GM21529 (cell line): ENCODE results near the gene ADPRS.
A peak's percentile ranks its signal among the peaks of the same experiment; 100 is the strongest.

ENCODE experiments used
- ATAC-seq: cut with Tn5 transposase; IDR thresholded peaks from one replicate; pipeline ENCODE4 v1.9.1; 2021; ENCODE audit not compliant: unreplicated experiment

ADPRS gene, protein sequence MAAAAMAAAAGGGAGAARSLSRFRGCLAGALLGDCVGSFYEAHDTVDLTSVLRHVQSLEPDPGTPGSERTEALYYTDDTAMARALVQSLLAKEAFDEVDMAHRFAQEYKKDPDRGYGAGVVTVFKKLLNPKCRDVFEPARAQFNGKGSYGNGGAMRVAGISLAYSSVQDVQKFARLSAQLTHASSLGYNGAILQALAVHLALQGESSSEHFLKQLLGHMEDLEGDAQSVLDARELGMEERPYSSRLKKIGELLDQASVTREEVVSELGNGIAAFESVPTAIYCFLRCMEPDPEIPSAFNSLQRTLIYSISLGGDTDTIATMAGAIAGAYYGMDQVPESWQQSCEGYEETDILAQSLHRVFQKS

GRCh38 chr1:36088577-36089392, at the start of gene ADPRS:
Gene ADPRS, plus strand, starts transcription at chr1:36088892. Its CDS starts 13 bp downstream, at chr1:36088905.
- ATAC-seq: peak; percentile 75

- no peak for ATAC-seq
Measured at GRCh38 chr1:36040238-36040637, 48.5 kb upstream of the ADPRS start.

DNA sequence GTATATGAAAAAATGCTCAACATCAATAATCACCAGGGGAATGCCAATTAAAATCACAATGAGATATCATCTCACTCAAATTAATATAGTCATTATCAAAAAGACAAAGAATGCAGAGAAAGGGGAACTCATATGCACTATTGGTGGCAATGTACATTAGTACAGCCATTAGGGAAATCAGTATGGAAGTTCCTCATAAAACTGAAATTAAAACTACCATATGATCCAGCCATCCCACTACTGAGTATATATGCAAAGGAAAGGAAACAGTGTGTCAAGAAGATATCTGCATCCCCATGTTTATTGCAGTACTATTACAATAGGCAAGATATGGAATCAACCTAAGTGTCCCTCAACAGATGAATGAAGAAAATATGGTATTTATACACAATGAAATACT, 36.9 kb upstream of the ADPRS start:
- ATAC-seq: no peak

DNA sequence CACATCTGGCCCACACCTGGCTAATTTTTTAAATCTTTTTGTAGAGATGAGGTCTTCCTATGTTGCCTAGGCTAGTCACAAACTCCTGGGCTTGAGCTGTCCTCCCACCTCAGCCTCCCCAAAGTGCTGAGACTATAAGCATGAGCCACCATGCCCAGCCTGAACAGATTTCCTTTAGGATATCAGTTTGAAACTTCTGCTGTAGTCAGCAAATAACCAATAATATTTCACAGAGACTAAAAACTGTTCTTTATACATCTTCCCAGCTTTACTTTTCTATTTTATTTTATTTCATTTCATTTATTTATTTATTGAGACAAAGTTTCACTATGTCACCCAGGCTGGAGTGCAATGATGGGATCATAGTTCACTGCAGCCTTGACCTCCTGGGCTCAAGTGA, 34.7 kb upstream of the ADPRS start:
- ATAC-seq: no peak

GRCh38 chr1:36055706-36056105, 33.0 kb upstream of the ADPRS start:
- no peak for ATAC-seq

DNA sequence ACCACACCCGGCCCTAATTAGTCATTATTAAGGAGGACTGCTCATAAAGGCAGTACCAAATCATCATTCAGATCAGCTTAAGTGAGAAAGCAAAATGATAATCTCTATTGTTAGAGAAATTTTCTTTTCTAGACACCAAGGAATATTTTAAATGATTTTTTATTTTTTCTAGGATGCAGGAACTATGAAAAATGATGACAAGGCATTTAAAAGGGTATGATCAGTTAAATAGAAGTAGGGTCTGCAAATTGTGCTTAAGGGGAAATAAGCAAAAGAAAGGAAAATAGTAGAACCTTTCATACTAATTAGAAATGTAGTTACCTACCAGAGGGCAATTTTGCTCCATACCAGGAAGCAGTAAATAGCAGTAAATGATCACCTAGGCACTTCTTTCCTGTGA, 26.4 kb upstream of the ADPRS start:
- no peak for ATAC-seq

- no peak for ATAC-seq
Measured at GRCh38 chr1:36067871-36068270, 20.8 kb upstream of the ADPRS start.

DNA sequence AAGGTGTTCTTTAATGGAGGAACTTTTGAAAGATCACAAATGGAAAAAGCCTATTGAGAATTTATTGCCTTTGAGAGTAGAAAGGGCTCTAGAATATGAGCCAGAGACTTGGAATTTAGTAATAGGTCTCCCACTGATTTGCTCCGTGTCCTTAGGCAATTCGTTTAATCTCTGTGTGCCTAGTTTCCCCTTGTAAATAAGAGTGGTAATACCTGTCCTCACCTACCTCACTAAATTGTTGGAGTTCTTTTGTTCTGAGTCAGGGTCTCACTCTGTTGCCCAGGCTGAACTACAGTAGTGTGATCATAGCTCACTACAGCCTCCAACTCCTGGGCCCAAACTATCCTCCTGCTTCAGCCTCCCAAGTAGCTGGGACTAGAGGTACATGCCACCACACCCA, 19.8 kb upstream of the ADPRS start:
- no peak for ATAC-seq

DNA sequence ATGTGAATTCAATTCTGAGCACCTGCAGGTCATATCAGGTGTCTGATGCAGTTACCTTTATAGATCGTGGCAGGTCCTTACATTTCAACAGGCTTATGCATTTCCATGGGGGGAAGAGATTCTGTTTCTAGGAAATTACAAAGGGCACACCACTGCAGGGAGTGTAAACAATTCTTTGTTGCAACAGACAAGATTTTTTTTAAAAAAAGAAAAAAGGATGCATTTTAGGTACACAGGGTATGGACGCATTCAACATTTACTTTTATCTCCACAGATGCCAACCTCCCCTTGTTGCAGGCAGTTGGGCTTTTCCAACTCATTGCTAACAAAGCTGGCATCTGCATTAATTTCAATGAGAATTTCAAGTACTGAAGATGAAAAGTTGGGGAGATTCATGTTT, 18.3 kb upstream of the ADPRS start:
- ATAC-seq: no peak

- no peak for ATAC-seq
Measured at GRCh38 chr1:36076979-36077573, 11.6 kb upstream of the ADPRS start.

- ATAC-seq: no peak
Measured at GRCh38 chr1:36080236-36080635, 8.5 kb upstream of the ADPRS start.

DNA sequence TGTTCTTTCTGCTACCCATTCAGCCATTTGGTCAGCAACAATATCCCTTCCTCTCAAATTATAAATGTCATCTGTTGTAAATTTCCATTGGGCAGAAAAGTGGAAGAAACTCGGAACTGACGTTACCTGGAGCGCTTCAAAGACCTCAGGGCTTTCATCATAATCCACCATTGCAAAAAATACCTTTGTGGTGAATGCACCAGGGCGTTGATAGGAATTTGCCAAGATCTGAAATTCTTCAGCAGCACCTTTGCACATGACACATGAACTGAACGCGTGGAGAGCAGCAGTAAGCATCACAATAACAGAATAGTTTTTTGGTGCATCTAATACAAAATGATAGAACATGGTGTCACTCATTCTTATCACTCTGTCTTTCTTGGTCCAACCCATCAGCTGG, 7.9 kb upstream of the ADPRS start:
- no peak for ATAC-seq

DNA sequence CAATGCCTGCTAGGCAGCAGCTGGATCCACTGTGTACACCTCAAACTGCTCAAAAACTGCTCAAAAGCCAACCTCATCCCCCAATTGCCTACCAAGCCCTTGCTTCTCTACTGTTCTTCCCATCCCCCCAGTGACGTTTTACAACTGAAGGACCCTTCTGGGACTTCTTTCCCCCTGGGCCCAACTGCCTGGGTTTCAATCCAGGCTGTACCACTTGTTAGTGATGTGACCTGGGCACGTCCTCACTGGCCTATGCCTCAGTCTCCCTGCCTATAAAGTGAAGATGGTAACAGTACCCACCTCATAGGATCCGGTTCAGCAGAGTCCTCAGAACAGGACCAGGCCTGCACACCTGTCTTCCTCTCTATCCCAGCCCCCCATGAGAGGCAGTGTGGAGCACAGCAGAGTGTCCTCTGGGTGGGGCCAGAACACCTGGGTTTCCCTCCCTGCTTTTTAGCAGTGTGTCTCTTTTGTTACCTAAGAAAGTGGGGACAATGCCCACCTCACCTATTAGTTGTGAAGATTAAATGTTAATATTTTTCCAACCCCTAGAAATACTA, 6.7 kb upstream of the ADPRS start:
- no peak for ATAC-seq

DNA sequence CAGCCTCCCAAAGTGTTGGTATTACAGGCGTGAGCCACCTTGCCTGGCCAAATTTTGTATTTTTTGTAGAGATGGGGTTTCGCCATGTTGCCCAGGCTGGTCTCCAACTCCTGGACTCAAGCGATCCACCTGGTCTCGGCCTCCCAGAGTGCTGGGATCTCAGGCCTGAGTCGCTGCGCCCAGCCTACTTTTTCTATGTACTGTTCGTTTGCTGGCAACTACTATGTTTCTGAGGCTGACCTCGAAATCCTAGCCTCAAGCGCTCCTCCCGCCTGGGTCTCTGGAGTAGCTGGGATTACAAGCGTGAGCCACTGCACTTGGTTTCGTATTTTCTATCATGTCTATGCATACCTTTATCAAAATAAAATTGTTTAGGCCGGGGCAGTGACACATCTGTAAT, 5.5 kb upstream of the ADPRS start:
- no peak for ATAC-seq

GRCh38 chr1:36083635-36084496, 4.8 kb upstream of the ADPRS start, which contains the start of gene TEKT2:
Gene TEKT2, plus strand, starts transcription at chr1:36084094. Its CDS starts 828 bp downstream, at chr1:36084922.
- ATAC-seq: no peak

DNA sequence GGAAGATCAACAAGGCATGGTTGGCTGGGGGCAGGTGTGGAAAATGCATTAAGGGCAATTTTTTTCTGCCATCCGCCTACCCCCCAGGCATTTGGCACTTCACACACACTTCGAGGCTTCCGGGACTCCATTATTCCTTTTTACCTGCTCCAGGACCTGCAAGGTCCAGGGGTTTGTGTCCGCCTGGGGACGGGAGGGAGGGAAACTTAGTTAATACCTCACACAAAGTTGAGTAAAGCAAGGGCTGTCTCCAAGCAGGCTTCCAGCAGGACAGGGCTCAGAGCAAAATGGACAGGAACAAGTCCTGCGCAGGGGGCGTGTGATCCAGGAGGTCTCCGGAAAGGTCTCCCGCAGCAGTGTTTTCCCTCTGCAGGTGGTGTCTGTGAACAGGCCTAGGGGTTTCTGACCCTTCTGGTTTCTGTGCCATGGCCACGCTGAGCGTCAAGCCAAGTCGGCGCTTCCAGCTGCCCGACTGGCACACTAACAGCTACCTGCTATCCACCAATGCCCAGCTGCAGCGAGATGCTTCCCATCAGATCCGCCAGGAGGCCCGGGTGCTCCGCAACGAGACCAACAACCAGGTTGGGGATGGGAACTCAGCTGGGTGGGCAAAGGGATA, 4.1 kb upstream of the ADPRS start:
- no peak for ATAC-seq

- no peak for ATAC-seq
Measured at GRCh38 chr1:36085126-36085525, 3.6 kb upstream of the ADPRS start.

DNA sequence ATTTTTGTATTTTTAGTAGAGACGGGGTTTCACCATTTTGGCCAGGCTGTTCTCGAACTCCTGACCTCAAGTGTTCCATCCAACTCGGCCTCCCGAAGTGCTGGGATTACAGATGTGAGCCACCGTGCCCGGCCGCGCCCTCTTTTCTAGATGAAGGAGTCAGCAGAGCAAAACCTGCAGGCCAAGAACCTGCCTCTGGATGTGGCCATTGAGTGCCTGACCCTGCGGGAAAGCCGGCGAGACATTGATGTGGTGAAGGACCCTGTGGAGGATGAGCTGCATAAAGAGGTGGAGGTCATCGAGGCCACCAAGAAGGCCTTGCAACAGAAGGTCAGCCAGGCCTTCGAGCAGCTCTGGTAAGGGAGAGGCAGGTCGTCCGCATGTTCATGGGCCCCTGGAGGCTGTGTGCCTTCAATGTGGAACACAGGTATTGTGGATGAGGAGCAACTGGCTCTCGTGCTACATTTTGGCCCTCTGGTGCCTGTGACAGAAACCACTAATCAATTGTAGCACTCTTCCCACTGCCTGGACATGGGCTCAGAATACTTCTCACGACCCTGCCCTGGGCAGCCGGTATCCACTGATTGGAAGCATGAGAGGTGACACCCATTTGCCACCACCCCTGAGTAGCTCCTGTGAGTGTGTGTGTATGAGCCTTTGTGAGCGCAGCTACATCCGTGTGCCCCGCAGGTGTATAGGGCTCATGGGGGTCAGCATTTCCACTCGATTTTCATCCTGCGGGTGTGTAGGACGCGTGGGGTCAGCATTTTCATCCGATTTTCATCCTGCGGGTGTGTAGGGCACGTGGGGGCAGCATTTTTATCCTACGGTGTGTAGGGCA, 2.8 kb upstream of the ADPRS start:
- ATAC-seq: no peak

GRCh38 chr1:36086529-36087232, 2.0 kb upstream of the ADPRS start:
- no peak for ATAC-seq
